Sigmoid colon (tissue), 4 donors: ENCODE data around the gene LPP.

Experiments used
- EP300 ChIP-seq, 4 donors: sonication (generic); formaldehyde crosslinking; IDR thresholded peaks; one replicate each; pipeline ENCODE4 v1.6.1; 2017; ENCODE audit warnings: antibody characterized with exemption in 4 of 4
- POLR2A ChIP-seq, 2 donors: fragments of 450-650 bp; IDR thresholded peaks; one replicate each; pipeline ENCODE4 v1.6.1; 2016; ENCODE audit warnings: antibody characterized with exemption in 2 of 2, mild to moderate bottlenecking in 2 of 2, moderate library complexity in 2 of 2
- POLR2AphosphoS5 ChIP-seq, 4 donors: sonication (generic); formaldehyde crosslinking; IDR thresholded peaks; one replicate each; pipeline ENCODE4 v1.6.1; 2017; ENCODE audit warnings: antibody characterized with exemption in 4 of 4
- TF ChIP-seq, protein P1 (sequence below), 4 experiments: fragments of 450-650 bp in 3 of 4; fragments of 200-600 bp in 1 of 4; IDR thresholded peaks; one replicate each; pipeline ENCODE4 v1.5.1; 2016 to 2019; ENCODE audit warnings: antibody characterized with exemption in 4 of 4, mild to moderate bottlenecking in 3 of 4, moderate library complexity in 2 of 4

DNA sequence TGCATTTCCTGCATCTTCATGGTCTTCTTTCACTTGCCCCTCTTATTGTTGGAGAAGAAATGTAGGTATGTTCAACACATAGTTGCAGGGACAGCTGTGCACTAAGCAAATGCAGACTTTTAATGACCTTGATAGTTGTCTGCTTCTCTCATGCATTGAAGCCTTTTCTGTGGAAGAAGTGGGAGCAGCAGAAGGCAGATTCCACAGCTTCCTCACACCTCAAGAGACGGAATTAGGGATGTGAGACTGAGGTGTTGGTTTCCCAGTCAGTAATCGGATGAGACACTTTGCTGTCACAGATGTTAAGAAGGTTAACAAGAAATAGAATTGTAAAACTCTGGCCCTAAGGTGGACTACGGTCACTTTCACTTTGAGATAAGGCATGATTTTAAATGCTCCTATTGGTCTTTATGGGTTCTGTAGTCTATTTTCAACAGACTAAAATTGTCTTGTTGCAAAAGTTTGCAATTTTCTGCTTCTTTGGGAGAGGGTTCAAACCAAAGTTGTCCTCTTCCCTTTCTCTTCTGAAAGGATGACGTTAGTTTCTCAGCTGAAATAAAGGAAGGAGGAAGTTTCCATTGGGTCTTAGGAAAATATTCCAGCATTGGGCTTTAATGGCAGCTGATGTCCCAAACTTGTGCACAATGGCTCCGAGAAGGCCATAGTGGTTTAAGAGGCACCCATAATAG is 117.4 kb downstream of the LPP start:
- TF ChIP-seq, protein P1, sequence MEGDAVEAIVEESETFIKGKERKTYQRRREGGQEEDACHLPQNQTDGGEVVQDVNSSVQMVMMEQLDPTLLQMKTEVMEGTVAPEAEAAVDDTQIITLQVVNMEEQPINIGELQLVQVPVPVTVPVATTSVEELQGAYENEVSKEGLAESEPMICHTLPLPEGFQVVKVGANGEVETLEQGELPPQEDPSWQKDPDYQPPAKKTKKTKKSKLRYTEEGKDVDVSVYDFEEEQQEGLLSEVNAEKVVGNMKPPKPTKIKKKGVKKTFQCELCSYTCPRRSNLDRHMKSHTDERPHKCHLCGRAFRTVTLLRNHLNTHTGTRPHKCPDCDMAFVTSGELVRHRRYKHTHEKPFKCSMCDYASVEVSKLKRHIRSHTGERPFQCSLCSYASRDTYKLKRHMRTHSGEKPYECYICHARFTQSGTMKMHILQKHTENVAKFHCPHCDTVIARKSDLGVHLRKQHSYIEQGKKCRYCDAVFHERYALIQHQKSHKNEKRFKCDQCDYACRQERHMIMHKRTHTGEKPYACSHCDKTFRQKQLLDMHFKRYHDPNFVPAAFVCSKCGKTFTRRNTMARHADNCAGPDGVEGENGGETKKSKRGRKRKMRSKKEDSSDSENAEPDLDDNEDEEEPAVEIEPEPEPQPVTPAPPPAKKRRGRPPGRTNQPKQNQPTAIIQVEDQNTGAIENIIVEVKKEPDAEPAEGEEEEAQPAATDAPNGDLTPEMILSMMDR (IDR thresholded peaks at IDR 0.05), result no peak
- no peak for TF ChIP-seq POLR2A (IDR thresholded peaks at IDR 0.05)
- no peak for TF ChIP-seq EP300 (IDR thresholded peaks at IDR 0.05)
- TF ChIP-seq POLR2AphosphoS5 (IDR thresholded peaks at IDR 0.05), result no peak
